Mononuclear cell (primary cell): ENCODE results near the gene BNIP5. TPM values are rescaled to one million over a fixed set of nuclear protein-coding genes. Genes with fewer than 3 reads are reported as not detected.

ENCODE experiments used
- H3K27me3 ChIP-seq: 2 replicates; pipeline ENCODE4 v1.6.0; 2011; ENCODE audit warnings: low read length, control low read depth; ENCODE audit not compliant: insufficient read depth
- H3K4me1 ChIP-seq: 2 replicates; pipeline ENCODE4 v1.5.1; 2011; ENCODE audit warnings: mild to moderate bottlenecking, low read length, control low read depth; ENCODE audit not compliant: insufficient read depth
- H3K4me3 ChIP-seq: 2 replicates; pipeline ENCODE4 v1.5.1; 2011; ENCODE audit warnings: mild to moderate bottlenecking, low read length, moderate library complexity
- H3K9me3 ChIP-seq: 2 replicates; pipeline ENCODE4 v1.5.1; 2011; ENCODE audit warnings: low read depth, mild to moderate bottlenecking, control low read depth, low read length
- total RNA-seq: library from RNA; depleted of rRNA; stranded (reverse); fragments of >200 nt; gene quantifications from one replicate; pipeline ENCODE4 v1.2.3, GENCODE V29; 2012

Gene BNIP5
- total RNA-seq, 1 donor, result not detected

DNA sequence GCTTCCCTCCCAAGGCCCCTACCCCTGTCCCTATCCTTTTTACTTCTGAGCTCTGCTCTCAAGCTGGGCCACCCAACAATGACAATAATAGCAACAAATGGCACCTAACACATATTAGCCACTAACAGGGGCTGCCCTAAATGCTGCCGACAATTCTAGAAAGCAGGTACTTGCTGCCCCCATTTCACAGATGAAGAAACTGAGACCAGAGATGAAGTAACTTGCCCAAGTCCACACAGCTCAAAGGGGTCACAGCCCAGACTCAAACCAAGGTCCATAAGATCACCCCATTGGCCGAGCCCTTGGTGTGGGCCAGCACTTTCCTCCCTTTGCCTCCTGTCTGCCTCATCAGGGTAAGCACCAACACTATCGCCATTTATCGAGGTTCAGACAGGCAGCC, 12.0 kb downstream of the BNIP5 start:
- H3K9me3 ChIP-seq, result no peaks in the 10 kb centered on the region
- H3K4me1 ChIP-seq, result no peaks in the 10 kb centered on the region
- no peaks in the 10 kb centered on the region for H3K27me3 ChIP-seq
- H3K4me3 ChIP-seq, result no peak overlapping the region

DNA sequence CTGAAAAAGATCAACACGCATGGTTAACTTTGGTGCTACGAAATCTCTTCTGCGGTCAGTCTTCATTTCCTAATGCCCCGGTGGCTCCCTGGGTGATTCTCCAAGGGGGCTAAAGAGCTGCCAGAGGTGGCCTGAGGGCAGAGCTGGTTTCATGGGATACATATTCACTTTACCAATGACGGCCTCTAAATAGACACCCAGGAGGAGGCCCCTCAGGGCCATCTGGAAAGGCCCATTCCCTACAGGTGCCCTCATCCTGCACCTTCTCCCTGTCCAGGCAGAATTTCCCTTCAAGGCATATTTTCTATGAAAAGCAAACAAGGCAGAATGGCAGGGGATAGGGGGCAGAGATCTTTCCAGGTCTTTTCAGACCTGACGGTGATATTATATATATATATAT, 12.5 kb downstream of the BNIP5 start:
- Histone ChIP-seq H3K9me3 (no peaks in the 10 kb centered on the region), H3K27me3 (no peaks in the 10 kb centered on the region), H3K4me1 (no peaks in the 10 kb centered on the region), H3K4me3 (no peak overlapping the region)

DNA sequence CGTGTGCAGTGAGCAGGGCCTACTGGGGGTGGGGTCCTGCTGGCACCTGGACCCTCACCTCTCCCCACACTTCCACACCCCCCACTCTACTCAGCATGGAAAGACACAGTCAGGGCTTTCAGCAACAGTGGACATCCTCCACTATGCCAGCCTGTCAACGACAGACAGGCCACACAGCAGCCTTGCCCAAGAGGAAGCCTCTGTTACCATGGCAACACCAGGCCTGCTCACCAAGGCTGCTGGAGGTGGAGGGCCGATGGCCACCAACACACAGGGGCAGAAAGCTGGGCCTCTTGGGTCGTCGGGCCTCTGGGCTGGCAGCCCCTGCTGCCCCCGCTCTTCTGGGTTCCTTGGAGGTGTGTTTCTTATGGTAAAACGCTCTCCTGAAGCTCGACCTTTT, 13.6 kb downstream of the BNIP5 start:
- H3K9me3 ChIP-seq, result no peaks in the 10 kb centered on the region
- no peaks in the 10 kb centered on the region for H3K4me1 ChIP-seq
- no peak overlapping the region for H3K4me3 ChIP-seq
- H3K27me3 ChIP-seq, result no peaks in the 10 kb centered on the region

DNA sequence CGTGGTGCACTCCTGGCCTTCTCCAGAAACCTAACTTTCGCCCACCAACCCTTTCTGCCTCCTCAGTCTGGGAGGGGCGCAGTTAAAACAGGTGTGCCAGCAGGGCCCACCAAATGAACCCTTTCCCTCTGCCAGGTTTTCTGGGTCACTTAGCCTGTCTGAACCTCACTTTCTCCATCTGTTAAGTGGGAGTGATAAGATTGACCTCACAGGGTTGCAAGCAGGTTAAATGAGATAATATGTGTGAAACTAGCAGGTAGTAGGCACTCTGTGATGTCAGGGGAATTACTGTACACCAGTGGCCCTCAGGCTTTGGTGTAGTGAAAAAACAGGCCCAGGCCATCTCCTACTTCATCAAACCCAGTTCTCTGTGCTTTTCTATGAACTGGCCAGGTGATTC, 14.1 kb downstream of the BNIP5 start:
- H3K4me1 ChIP-seq, result no peaks in the 10 kb centered on the region
- H3K27me3 ChIP-seq, result no peaks in the 10 kb centered on the region
- no peak overlapping the region for H3K4me3 ChIP-seq
- H3K9me3 ChIP-seq, result no peaks in the 10 kb centered on the region

DNA sequence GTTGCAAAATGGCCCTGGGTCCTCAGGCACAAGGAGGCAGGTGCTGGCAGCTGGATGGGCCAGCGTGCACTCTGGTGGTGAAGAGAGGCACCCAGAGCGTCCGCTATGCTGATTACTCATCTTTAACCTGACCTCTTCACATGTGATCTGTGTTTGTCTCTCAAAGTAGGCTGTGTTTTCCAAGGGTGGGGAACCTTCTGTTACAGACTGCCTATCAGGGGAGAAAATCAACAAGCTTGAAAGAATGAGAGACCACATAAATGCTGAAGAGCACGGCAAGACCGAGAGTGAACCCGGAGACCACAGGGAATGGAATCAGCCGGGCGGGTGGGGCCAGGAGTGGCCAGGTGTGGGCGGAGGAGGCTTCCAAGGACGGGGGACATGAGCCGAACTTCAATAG, 16.2 kb downstream of the BNIP5 start:
- no peaks in the 10 kb centered on the region for H3K4me1 ChIP-seq
- no peak overlapping the region for H3K4me3 ChIP-seq
- no peaks in the 10 kb centered on the region for H3K9me3 ChIP-seq
- no peaks in the 10 kb centered on the region for H3K27me3 ChIP-seq

DNA sequence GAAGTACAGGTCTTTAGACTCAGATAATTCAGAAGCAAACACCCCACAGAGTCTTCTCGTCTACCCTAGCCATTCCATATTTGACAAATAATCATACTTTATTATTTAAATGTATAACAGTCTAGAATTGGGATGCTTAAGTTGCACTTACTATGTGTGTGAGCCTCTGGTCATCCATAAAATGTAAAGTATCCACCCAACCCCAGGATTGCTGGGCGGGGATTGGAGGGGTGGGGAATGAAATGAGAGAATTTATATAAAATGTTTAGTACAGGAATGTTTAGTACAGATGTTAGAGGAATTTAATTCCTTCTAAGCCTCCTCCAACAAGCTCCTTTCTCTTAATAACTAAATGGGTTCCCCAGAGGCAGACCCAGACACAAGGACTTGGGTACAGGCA, 16.9 kb downstream of the BNIP5 start:
- H3K4me3 ChIP-seq, result no peak overlapping the region
- no peaks in the 10 kb centered on the region for H3K9me3 ChIP-seq
- no peaks in the 10 kb centered on the region for H3K4me1 ChIP-seq
- no peaks in the 10 kb centered on the region for H3K27me3 ChIP-seq

DNA sequence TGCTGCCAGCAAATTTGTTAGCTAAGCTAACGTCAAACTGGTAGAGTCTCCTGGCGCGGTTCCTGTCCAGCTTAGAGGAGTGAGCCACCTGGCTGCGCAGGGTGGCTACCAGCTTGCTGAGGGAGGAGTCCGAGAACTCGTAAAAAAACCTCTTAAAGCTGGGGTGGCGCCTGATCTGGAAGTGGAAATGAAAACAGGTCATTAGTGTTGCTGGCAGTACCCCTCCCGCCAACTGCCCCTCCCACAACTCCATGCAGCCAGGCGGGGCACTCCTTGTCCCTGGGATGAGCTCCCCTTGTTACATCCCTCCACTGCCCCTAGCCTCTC, 17.3 kb downstream of the BNIP5 start:
- Histone ChIP-seq H3K4me1 (no peaks in the 10 kb centered on the region), H3K27me3 (no peaks in the 10 kb centered on the region), H3K4me3 (no peak overlapping the region), H3K9me3 (no peaks in the 10 kb centered on the region)

DNA sequence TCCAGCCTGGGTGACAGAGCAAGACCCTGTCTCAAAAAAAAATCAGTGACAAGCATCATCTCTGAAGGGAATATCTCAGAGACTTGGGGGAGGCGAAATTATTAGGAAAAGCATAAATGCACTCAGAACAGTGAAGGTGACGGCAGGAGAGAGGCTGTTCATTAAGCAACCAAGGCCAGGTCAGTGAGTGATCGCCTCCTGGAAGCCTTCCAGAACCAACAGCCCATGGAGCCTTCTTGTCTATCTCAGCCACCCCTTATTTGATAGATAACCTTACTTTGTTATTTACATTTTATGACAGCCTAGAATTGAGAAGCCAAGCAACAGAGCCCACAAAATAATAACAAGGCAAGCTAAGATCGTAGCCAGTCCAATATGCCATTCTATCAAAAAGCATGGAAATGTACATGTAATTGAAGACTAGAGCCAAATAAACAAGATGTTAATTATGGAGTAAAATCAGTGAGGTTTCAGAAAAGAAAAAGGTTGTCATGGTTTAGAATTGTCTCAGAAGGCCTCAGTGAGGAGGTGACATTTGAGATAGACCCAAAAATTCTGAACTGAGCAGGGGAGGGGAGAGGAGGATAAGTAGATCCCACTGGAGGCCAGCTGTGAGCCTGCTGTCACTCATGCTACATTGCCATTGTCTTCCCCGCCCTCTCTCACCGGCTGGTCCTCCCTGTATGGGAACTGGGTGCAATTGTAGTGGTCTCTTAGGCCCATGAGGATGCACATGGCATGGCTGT, 17.8 kb downstream of the BNIP5 start:
- H3K4me1 ChIP-seq, result no peaks in the 10 kb centered on the region
- H3K27me3 ChIP-seq, result no peaks in the 10 kb centered on the region
- H3K9me3 ChIP-seq, result no peaks in the 10 kb centered on the region

DNA sequence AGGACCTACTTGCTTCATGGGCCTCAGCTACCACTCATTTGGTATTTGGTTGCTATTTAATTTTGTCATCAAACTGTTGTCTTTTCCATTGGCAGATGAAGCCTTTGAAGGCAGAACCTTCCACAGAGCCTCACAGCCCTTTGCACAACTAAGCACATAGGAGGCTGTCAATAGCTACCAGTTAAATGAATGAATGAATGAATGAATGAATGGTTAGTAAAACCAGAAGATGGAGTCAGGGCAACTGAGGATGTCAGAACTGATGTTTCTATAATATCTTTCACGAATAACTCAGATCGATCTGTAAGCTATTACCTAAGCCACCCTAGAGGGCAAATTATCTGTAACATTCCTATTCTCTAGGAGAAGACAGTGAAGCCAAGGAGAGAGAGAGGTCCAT, 19.1 kb downstream of the BNIP5 start:
- peaks cover 8% of the 10 kb centered on the region for H3K4me1 ChIP-seq
- no peaks in the 10 kb centered on the region for H3K27me3 ChIP-seq
- H3K4me3 ChIP-seq, result no peak overlapping the region
- no peaks in the 10 kb centered on the region for H3K9me3 ChIP-seq

More for the DNA sequence above, 17.8 kb downstream of the BNIP5 start:
- no peak overlapping the region for H3K4me3 ChIP-seq

DNA sequence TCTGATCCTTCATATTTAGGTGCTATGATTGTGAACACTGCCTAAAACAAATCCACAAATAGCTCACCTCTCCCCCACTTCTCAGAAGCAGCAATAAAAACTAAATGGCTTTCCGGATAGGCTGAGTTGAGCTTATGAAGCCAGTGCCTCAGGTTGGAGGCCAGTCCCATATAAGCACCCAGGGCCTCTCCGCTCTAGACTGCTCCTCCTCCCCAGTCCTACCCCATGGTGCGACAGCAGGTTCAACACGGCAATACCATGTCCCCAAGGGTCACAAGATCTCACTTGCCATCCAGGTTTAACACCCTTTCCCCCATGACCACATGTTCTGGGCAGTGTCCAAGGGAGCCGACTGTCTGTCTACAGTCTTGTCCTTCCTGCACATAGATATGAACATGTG, 20.8 kb downstream of the BNIP5 start:
- H3K4me1 ChIP-seq, result peaks cover 14% of the 10 kb centered on the region
- H3K4me3 ChIP-seq, result no peak overlapping the region
- no peaks in the 10 kb centered on the region for H3K9me3 ChIP-seq
- no peaks in the 10 kb centered on the region for H3K27me3 ChIP-seq

DNA sequence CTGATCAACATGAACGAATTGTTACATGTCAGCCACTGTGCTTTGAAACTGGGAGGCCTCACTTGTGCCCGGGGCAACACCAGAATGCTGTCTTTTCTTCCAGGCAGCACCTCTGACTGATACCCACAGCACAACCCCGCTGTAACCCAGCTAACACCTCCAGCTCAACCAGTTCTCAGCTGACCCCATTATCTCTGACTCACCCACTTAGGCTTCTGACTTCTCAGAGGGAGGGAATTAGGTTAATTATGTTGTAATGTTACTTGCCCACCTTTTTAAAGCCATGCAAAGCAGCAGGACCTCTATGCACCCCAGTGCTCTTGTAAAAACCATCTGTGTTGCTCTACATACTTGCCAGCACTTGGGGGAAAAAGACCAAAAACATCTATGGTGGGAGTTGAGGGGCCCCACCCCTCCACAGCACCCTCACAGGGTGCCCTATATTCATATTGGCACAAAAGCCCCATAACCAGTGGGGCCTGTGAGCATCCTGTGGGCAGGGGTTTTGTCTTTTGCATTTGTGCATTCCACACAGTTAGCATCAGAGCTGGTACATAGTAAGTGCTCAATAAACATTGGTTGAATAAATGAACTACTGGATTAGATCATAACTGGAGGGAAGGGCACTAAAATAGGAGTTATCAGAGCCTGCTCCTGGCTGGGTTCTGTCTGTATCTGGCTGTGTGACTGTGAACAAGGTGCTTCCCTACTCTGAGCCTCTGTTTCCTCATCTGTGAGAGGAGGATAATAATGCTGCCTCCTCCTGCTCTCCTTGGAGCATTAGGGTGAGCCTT, 22.3 kb downstream of the BNIP5 start:
- H3K4me1 ChIP-seq, result peaks cover 14% of the 10 kb centered on the region
- no peak overlapping the region for H3K4me3 ChIP-seq
- no peaks in the 10 kb centered on the region for H3K27me3 ChIP-seq
- H3K9me3 ChIP-seq, result no peaks in the 10 kb centered on the region

DNA sequence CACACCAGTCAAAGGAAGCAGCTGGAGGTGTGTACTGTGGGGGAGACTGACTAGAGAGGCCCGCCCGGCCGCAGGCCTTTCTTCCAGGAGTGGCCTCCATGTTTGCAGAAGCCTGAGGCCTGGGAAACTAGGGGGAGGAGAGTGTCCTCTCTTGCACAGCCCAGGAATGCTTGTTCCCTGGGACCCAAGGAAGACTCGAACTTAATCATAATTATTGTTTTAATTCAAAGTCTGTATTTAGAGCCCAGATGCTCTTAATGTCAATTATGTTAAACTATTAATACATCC, 23.1 kb downstream of the BNIP5 start:
- Histone ChIP-seq H3K4me1 (peaks cover 14% of the 10 kb centered on the region), H3K9me3 (no peaks in the 10 kb centered on the region), H3K27me3 (no peaks in the 10 kb centered on the region), H3K4me3 (no peak overlapping the region)

DNA sequence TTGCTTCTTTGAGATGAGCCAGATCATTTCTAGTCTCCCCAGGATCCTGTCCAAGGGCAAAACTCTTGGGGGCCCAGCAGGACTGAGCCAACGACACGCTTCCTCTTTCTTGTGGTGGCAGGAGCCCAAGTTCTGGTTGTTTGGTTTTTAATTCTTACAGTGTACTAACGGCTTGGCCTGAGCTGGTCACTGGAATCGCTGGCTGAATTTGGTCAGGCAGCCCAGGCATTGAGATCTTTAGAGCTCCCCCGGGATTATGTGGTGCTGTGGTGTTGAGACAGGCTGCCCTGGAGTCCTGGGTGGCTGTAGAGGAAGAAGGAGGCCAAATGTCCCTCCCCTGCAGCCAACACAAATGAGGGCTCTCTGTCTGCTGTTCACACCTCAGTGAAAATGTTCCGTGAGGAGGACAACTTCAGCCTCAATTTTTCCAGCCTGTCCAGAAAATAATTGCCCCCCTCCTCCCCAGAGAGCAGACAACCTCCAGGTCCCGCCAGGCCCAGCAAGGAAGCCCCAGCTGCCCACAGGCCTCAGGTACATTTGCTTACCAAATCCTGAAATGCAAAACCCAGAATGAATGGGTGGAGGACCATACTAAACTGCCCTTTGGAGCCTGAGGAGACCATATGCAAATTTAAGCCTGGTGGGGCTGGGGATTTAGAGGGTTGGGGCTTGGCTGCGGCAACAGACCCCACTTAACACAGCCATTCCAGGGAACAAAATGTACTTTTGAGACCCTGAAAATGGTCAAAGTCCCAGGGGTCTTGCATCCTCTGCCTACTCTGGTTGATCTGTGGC, 23.6 kb downstream of the BNIP5 start:
- Histone ChIP-seq H3K4me1 (peaks cover 14% of the 10 kb centered on the region), H3K27me3 (no peaks in the 10 kb centered on the region), H3K9me3 (no peaks in the 10 kb centered on the region), H3K4me3 (no peak overlapping the region)

DNA sequence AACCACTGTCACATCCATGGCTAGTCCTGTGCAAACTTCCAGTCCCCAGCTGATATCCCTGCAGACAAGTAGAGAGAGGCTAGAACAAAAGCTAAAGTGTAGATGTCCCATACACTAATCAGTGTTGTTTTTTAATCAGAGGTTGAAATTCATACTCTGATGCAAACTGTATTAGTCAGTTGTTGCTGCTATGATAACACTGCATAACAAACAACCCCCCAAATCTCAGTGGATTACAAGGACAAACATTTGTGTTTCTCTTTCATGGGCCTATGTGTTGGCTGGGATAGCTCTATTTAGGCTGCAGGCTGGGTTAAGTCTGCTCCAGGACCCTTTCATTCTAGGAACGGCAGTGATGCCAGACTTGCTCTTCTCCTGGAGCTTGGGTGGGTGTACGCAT, 26.8 kb downstream of the BNIP5 start:
- Histone ChIP-seq H3K4me3 (no peak overlapping the region), H3K4me1 (peaks cover 14% of the 10 kb centered on the region), H3K27me3 (no peaks in the 10 kb centered on the region), H3K9me3 (no peaks in the 10 kb centered on the region)

DNA sequence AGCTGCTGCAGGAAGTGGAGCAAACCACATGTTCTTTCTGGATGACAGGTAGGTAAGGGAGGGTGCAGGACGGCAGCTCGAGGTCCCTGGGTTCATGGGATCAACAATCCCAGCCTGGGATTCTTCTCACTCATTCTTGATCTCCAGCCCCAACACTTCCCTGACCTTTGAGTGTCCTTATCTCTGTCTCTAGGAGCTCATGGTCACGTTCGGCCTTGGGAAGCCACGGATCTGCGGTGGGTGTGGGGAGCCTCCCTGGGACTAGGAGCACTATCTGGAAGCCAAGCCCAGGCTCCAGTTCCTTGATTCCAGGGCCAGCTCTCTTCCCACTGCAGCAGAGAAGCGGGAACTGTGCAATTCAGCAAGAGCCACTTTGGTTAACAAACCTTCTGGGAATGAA, 27.5 kb downstream of the BNIP5 start:
- Histone ChIP-seq H3K9me3 (no peaks in the 10 kb centered on the region), H3K4me1 (peaks cover 14% of the 10 kb centered on the region), H3K27me3 (no peaks in the 10 kb centered on the region), H3K4me3 (no peak overlapping the region)
